ENCODE results near the gene DENND2D.

Gene DENND2D

GRCh38 chr1:111140680-111140967 lies 59.8 kb downstream of the DENND2D start:
- Histone ChIP-seq H3K27me3 (ENCODE audit: low read length) (no peaks in the 10 kb centered on the region), H4K20me1 (ENCODE audit: low read depth, low read length) (no peaks in the 10 kb centered on the region)

GRCh38 chr1:111139956-111140679 lies 60.3 kb downstream of the DENND2D start, which contains the start of the genes CEPT1 and DRAM2:
TSS of gene CEPT1 (plus strand) at chr1:111140223. CDS start at chr1:111147715, 7,492 bp downstream.
TSS of gene DRAM2 (minus strand) at chr1:111140093. CDS start at chr1:111131554, 8,539 bp downstream.
- Histone ChIP-seq H2AFZ (ENCODE audit: low read depth, low read length, severe bottlenecking) (peak within 1 kb of the TSS; percentile 9), H3K27me3 (ENCODE audit: low read length) (no peaks in the 10 kb centered on the region), H3K4me2 (ENCODE audit: low read depth, low read length, poor library complexity, severe bottlenecking) (peak within 1 kb of the TSS; percentile 99), H3F3A (ENCODE audit: insufficient read depth) (peaks cover 12% of the 10 kb centered on the region; the same call in 1 of the 2 replicates), H3K4me3 (ENCODE audit: insufficient read depth, low read length, poor library complexity, severe bottlenecking) (peak within 1 kb of the TSS; percentile 91), H3K27ac (ENCODE audit: low read depth, low read length) (peak within 1 kb of the TSS; percentile 88), H3K9me2 (replicated peaks; ENCODE audit: insufficient read depth, low read length) (no peaks in the 10 kb centered on the region), H3K9me3 (ENCODE audit: insufficient read depth, low read length) (no peaks in the 10 kb centered on the region), H3K9ac (ENCODE audit: low read length) (peak within 1 kb of the TSS; percentile 96), H3K36me3 (ENCODE audit: low read length) (peaks cover 20% of the 10 kb centered on the region), H4K20me1 (ENCODE audit: low read depth, low read length) (no peaks in the 10 kb centered on the region), H3K79me2 (ENCODE audit: insufficient read depth, low read length) (peaks cover 86% of the 10 kb centered on the region)
- TF ChIP-seq EZH2phosphoT487 (conservative IDR thresholded peaks at IDR 0.05; ENCODE audit: low read length) = no peak
- TF ChIP-seq, protein P1, sequence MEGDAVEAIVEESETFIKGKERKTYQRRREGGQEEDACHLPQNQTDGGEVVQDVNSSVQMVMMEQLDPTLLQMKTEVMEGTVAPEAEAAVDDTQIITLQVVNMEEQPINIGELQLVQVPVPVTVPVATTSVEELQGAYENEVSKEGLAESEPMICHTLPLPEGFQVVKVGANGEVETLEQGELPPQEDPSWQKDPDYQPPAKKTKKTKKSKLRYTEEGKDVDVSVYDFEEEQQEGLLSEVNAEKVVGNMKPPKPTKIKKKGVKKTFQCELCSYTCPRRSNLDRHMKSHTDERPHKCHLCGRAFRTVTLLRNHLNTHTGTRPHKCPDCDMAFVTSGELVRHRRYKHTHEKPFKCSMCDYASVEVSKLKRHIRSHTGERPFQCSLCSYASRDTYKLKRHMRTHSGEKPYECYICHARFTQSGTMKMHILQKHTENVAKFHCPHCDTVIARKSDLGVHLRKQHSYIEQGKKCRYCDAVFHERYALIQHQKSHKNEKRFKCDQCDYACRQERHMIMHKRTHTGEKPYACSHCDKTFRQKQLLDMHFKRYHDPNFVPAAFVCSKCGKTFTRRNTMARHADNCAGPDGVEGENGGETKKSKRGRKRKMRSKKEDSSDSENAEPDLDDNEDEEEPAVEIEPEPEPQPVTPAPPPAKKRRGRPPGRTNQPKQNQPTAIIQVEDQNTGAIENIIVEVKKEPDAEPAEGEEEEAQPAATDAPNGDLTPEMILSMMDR (IDR thresholded peaks at IDR 0.05; ENCODE audit: insufficient read depth, low read length, poor library complexity, severe bottlenecking) = no peak

More at GRCh38 chr1:111140680-111140967, 59.8 kb downstream of the DENND2D start:
- Histone ChIP-seq H2AFZ (ENCODE audit: low read depth, low read length, severe bottlenecking) (peak overlapping the region; percentile 9), H3K9me2 (replicated peaks; ENCODE audit: insufficient read depth, low read length) (no peaks in the 10 kb centered on the region), H3K36me3 (ENCODE audit: low read length) (peaks cover 18% of the 10 kb centered on the region), H3K4me3 (ENCODE audit: insufficient read depth, low read length, poor library complexity, severe bottlenecking) (peak overlapping the region; percentile 91), H3K27ac (ENCODE audit: low read depth, low read length) (peak overlapping the region; percentile 88), H3K9me3 (ENCODE audit: insufficient read depth, low read length) (no peaks in the 10 kb centered on the region), H3K79me2 (ENCODE audit: insufficient read depth, low read length) (peaks cover 91% of the 10 kb centered on the region), H3K4me2 (ENCODE audit: low read depth, low read length, poor library complexity, severe bottlenecking) (peak overlapping the region; percentile 99), H3F3A (ENCODE audit: insufficient read depth) (peaks cover 7% of the 10 kb centered on the region; the same call in 1 of the 2 replicates), H3K9ac (ENCODE audit: low read length) (peak overlapping the region; percentile 96)
- no peak for TF ChIP-seq EZH2phosphoT487 (conservative IDR thresholded peaks at IDR 0.05; ENCODE audit: low read length)
- TF ChIP-seq, protein P1 (IDR thresholded peaks at IDR 0.05; ENCODE audit: insufficient read depth, low read length, poor library complexity, severe bottlenecking) = no peak

DNA sequence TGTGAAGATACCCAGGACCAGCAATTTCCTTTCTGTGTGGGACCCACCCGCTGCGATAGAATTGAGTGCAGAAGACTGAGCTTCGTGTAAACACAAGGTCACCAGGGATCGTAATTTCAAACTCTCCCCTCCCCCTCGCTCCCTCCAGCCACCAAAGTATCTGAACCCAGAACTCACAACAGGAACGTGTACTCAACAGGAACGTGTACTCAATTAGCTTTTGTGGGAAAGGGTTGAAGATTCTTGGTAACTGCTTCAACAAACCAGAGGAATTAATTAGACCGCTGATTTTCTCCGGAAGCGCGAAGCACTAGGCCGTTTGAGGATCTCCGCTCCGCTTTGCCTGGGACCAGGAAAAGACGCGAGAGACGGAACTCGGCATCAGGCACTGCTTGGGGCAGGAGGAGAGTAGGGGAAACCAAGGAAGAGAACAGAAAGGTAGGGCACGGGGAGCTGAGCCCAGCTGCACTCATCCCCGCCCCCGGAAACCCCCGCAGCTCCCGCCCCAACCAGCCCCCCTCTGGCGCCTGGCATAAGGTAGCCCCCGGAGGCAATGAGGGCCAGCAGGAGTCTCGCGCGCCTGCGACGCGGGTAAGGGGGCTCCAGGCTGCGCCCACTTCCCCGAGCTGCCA lies 61.0 kb downstream of the DENND2D start:
- no peaks in the 10 kb centered on the region for H4K20me1 ChIP-seq (ENCODE audit: low read depth, low read length)
- peak overlapping the region; percentile 91 for H3K4me3 ChIP-seq (ENCODE audit: insufficient read depth, low read length, poor library complexity, severe bottlenecking)
- peaks cover 17% of the 10 kb centered on the region for H3K36me3 ChIP-seq (ENCODE audit: low read length)
- H3K9me2 ChIP-seq (replicated peaks; ENCODE audit: insufficient read depth, low read length) = no peaks in the 10 kb centered on the region
- no peak overlapping the region for H2AFZ ChIP-seq (ENCODE audit: low read depth, low read length, severe bottlenecking)
- H3K27ac ChIP-seq (ENCODE audit: low read depth, low read length) = peak overlapping the region; percentile 88
- TF ChIP-seq, protein P1 (IDR thresholded peaks at IDR 0.05; ENCODE audit: insufficient read depth, low read length, poor library complexity, severe bottlenecking) = no peak
- no peak for TF ChIP-seq EZH2phosphoT487 (conservative IDR thresholded peaks at IDR 0.05; ENCODE audit: low read length)
- no peaks in the 10 kb centered on the region for H3K27me3 ChIP-seq (ENCODE audit: low read length)
- peaks cover 79% of the 10 kb centered on the region for H3K79me2 ChIP-seq (ENCODE audit: insufficient read depth, low read length)
- H3K9ac ChIP-seq (ENCODE audit: low read length) = peak overlapping the region; percentile 96
- peaks cover 16% of the 10 kb centered on the region; the same call in 1 of the 2 replicates for H3F3A ChIP-seq (ENCODE audit: insufficient read depth)
- no peaks in the 10 kb centered on the region for H3K9me3 ChIP-seq (ENCODE audit: insufficient read depth, low read length)
- H3K4me2 ChIP-seq (ENCODE audit: low read depth, low read length, poor library complexity, severe bottlenecking) = peak overlapping the region; percentile 99
